Stimulated activated naive CD4-positive, alpha-beta T cell treated with Interleukin-2 at 50 U/mL for 16 hours (primary cell): Measurements from ENCODE around the gene MID2.
A peak's percentile ranks its signal among the peaks of the same experiment; 100 is the strongest.
"Not testable (repeated sequence)": the region's sequence is repeated elsewhere in the genome, so short reads cannot be mapped to it uniquely, and the experiment has no call there.

ENCODE experiments used
- DNase-seq: peaks from one replicate; lab custom pipeline; 2025; lab: John Stamatoyannopoulos, UW

The MID2 gene

GRCh38 chrX:107825698-107826237 is at the start of gene MID2:
TSS of gene MID2 (plus strand) at chrX:107825866. CDS start at chrX:107826427, 561 bp downstream.
- peak; percentile 56 for DNase-seq

GRCh38 chrX:107776649-107777535 is 48.8 kb upstream of the MID2 start:
- DNase-seq = peak; percentile 72

- no peak for DNase-seq
These were observed 48.2 kb upstream of the MID2 start, which contains the start of gene NCBP2L for GRCh38 chrX:107777536-107777832. TSS of gene NCBP2L (plus strand) at chrX:107777733. CDS start at chrX:107794221, 16,488 bp downstream.

- DNase-seq = no peak
These were observed 45.1 kb upstream of the MID2 start for GRCh38 chrX:107780525-107780924.

GRCh38 chrX:107787827-107788226 is 37.8 kb upstream of the MID2 start:
- no peak for DNase-seq

GRCh38 chrX:107804427-107804826 is 21.2 kb upstream of the MID2 start:
- no peak for DNase-seq

- no peak for DNase-seq
These were observed 20.5 kb upstream of the MID2 start for GRCh38 chrX:107805179-107805578.

GRCh38 chrX:107810053-107810452 is 15.6 kb upstream of the MID2 start:
- not testable (repeated sequence) for DNase-seq

GRCh38 chrX:107818900-107819521 is 6.7 kb upstream of the MID2 start:
- DNase-seq = no peak

GRCh38 chrX:107823042-107823441 is 2.6 kb upstream of the MID2 start:
- DNase-seq = no peak

GRCh38 chrX:107823456-107823855 is 2.2 kb upstream of the MID2 start:
- DNase-seq = no peak

- DNase-seq = peak; percentile 27
These were observed 768 bp downstream of the MID2 start for GRCh38 chrX:107826238-107827029.

GRCh38 chrX:107827030-107827831 is 1.6 kb downstream of the MID2 start:
- DNase-seq = no peak

- no peak for DNase-seq
These were observed 2.2 kb downstream of the MID2 start for GRCh38 chrX:107827852-107828251.

- DNase-seq = no peak
These were observed 4.2 kb downstream of the MID2 start for GRCh38 chrX:107829878-107830277.

GRCh38 chrX:107831071-107831730 is 5.5 kb downstream of the MID2 start:
- DNase-seq = no peak

- no peak for DNase-seq
These were observed 8.9 kb downstream of the MID2 start for GRCh38 chrX:107834275-107835201.

GRCh38 chrX:107836958-107837357 is 11.3 kb downstream of the MID2 start:
- no peak for DNase-seq

- DNase-seq = no peak
These were observed 15.3 kb downstream of the MID2 start for GRCh38 chrX:107840971-107841370.
